Loucy (cell line): ENCODE results near the gene NCOR1.

Experiments
- H2AFZ ChIP-seq: fragments of 200-600 bp; sonication (generic); 2 replicates; pipeline ENCODE4 v1.6.0; 2016; ENCODE audit warnings: antibody characterized with exemption, mild to moderate bottlenecking, low read length, moderate library complexity
- H3F3A ChIP-seq: fragments of 200-600 bp; 2 replicates; pipeline ENCODE4 v1.6.0; 2016; ENCODE audit warnings: antibody characterized with exemption, low read depth, mild to moderate bottlenecking
- H3K27me3 ChIP-seq: fragments of 200-600 bp; sonication (generic); 2 replicates; pipeline ENCODE4 v1.6.1; 2014; ENCODE audit warnings: low read length, mild to moderate bottlenecking; ENCODE audit not compliant: insufficient read depth, poor library complexity, severe bottlenecking
- H3K36me3 ChIP-seq: fragments of 200-600 bp; sonication (generic); 2 replicates; pipeline ENCODE4 v1.6.1; 2016; ENCODE audit warnings: low read length; ENCODE audit not compliant: insufficient read depth
- H3K4me1 ChIP-seq: fragments of 200-600 bp; sonication (generic); 2 replicates; pipeline ENCODE4 v1.5.1; 2014; ENCODE audit warnings: low read length, mild to moderate bottlenecking; ENCODE audit not compliant: insufficient read depth, poor library complexity, severe bottlenecking
- H3K4me2 ChIP-seq: fragments of 200-600 bp; sonication (generic); 2 replicates; pipeline ENCODE4 v1.6.0; 2014; ENCODE audit warnings: antibody characterized with exemption, low read length, low read depth, mild to moderate bottlenecking; ENCODE audit not compliant: poor library complexity, severe bottlenecking
- H3K4me3 ChIP-seq: fragments of 200-600 bp; sonication (generic); 2 replicates; pipeline ENCODE4 v1.5.1; 2014; ENCODE audit warnings: low read length, mild to moderate bottlenecking, mixed read lengths; ENCODE audit not compliant: poor library complexity, severe bottlenecking
- H3K79me2 ChIP-seq: fragments of 200-600 bp; sonication (generic); 2 replicates; pipeline ENCODE4 v1.6.1; 2014; ENCODE audit warnings: low read length; ENCODE audit not compliant: insufficient read depth
- H3K9ac ChIP-seq: fragments of 200-600 bp; sonication (generic); 2 replicates; pipeline ENCODE4 v1.6.0; 2014; ENCODE audit warnings: mild to moderate bottlenecking, low read depth, low read length, moderate library complexity; ENCODE audit not compliant: poor library complexity, severe bottlenecking
- H3K9me2 ChIP-seq: fragments of 200-600 bp; sonication (generic); replicated peaks from 2 replicates; pipeline ENCODE4 v1.6.1; 2016; ENCODE audit warnings: low read depth, low read length, mixed read lengths
- H3K9me3 ChIP-seq: fragments of 200-600 bp; sonication (generic); 2 replicates; pipeline ENCODE4 v1.6.1; 2014; ENCODE audit warnings: mild to moderate bottlenecking, antibody characterized with exemption, low read length, low read depth; ENCODE audit not compliant: insufficient read depth
- H4K20me1 ChIP-seq: fragments of 200-600 bp; sonication (generic); 2 replicates; pipeline ENCODE4 v1.6.0; 2014; ENCODE audit warnings: antibody characterized with exemption, low read length, mild to moderate bottlenecking; ENCODE audit not compliant: insufficient read depth, poor library complexity, severe bottlenecking
- EZH2phosphoT487 ChIP-seq: fragments of 200-600 bp; IDR thresholded peaks from 2 replicates; pipeline ENCODE4 v1.6.1; 2018; ENCODE audit warnings: antibody characterized with exemption, mild to moderate bottlenecking, moderate library complexity, borderline replicate concordance
- TF ChIP-seq, protein P1 (sequence below): fragments of 200-600 bp; sonication (generic); conservative IDR thresholded peaks from 2 replicates; pipeline ENCODE4 v1.5.1; 2014; ENCODE audit warnings: mild to moderate bottlenecking, antibody characterized with exemption, low read length

Gene NCOR1

DNA sequence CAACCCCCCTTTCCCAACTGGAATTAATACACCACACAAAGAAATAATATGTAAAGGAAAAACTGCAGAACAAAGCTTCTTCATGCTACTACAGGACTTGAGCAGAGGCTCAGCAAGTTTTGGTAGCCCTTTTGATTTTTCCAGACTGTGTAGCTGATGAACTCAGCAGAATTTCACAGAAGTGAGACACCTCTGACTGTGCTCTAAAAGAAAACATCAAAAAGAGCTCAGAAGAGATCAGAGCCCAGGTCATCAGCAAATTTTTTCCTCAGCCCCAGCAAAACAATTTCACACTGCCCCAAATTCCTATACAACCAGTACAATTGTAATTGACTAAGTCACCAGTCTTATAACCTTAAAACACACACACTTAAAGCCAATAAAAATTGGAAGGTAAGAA, 177.7 kb downstream of the NCOR1 start:
- Histone ChIP-seq H3K4me2 (no peak overlapping the region), H3K9me2 (no peaks in the 10 kb centered on the region), H2AFZ (no peak overlapping the region), H3K9me3 (no peaks in the 10 kb centered on the region), H3K36me3 (peaks cover 87% of the 10 kb centered on the region), H3F3A (no peaks in the 10 kb centered on the region; the same call in 1 of the 2 replicates), H3K27me3 (no peaks in the 10 kb centered on the region), H3K79me2 (no peaks in the 10 kb centered on the region), H4K20me1 (no peaks in the 10 kb centered on the region), H3K9ac (no peak overlapping the region), H3K4me3 (no peak overlapping the region), H3K4me1 (no peaks in the 10 kb centered on the region)
- TF ChIP-seq, protein P1, sequence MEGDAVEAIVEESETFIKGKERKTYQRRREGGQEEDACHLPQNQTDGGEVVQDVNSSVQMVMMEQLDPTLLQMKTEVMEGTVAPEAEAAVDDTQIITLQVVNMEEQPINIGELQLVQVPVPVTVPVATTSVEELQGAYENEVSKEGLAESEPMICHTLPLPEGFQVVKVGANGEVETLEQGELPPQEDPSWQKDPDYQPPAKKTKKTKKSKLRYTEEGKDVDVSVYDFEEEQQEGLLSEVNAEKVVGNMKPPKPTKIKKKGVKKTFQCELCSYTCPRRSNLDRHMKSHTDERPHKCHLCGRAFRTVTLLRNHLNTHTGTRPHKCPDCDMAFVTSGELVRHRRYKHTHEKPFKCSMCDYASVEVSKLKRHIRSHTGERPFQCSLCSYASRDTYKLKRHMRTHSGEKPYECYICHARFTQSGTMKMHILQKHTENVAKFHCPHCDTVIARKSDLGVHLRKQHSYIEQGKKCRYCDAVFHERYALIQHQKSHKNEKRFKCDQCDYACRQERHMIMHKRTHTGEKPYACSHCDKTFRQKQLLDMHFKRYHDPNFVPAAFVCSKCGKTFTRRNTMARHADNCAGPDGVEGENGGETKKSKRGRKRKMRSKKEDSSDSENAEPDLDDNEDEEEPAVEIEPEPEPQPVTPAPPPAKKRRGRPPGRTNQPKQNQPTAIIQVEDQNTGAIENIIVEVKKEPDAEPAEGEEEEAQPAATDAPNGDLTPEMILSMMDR = no peak
- no peak for TF ChIP-seq EZH2phosphoT487

DNA sequence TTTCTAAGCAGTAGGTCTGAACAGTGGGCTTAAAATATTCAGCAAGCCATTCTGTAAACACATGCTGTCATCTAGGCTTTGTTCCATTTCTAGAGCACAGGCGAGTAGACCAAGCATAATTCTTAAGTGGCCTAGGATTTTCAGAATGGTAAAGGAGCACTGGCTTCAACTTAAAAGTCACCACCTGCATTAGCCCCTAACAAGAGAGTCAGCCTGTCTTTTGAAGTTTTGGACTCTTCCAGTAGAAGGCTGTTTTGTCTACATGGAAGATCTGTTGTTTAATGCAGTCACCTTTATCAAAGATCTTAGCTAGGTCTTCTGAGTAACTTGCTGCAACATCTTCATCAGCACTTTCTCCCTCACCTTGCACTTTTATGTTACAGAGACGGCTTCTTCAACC, 179.1 kb downstream of the NCOR1 start:
- Histone ChIP-seq H3K9me2 (no peaks in the 10 kb centered on the region), H3K27me3 (no peaks in the 10 kb centered on the region), H3K4me2 (no peak overlapping the region), H2AFZ (no peak overlapping the region), H3K9me3 (no peaks in the 10 kb centered on the region), H3F3A (no peaks in the 10 kb centered on the region; the same call in 1 of the 2 replicates), H3K4me1 (no peaks in the 10 kb centered on the region), H3K79me2 (no peaks in the 10 kb centered on the region), H4K20me1 (peaks cover 4% of the 10 kb centered on the region), H3K9ac (no peak overlapping the region), H3K36me3 (peaks cover 92% of the 10 kb centered on the region), H3K4me3 (no peak overlapping the region)
- TF ChIP-seq EZH2phosphoT487 = no peak
- TF ChIP-seq, protein P1 = no peak

DNA sequence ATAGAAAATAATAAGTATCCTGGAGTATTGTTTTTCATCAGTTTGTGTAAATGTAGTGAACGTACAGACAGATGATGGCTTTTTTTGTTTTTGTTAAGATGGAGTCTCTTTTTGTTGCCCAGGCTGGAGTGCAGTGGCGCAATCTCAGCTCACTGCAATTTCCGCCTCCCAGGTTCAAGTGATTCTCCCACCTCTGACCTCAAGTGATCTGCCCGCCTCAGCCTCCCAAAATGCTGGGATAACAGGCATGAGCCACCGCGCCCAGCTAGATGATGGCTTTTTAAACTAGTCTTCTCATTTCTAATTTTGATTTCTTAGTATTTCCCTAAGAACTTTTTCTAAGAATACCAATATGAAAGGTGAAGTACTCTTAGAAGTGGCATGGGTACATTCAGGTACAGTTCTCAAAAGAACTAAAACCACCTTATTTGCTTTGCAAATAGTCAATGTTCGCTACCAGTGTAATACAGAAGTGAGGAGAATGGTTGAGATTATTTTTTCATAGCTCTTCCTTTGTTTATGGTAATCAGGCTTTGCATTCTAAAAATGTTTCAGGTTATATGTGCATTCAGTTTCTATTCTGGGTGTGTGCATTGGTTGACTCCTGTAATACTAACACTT, 181.5 kb downstream of the NCOR1 start:
- H2AFZ ChIP-seq = no peak overlapping the region
- H4K20me1 ChIP-seq = peaks cover 7% of the 10 kb centered on the region
- peaks cover 99% of the 10 kb centered on the region for H3K36me3 ChIP-seq
- no peaks in the 10 kb centered on the region for H3K79me2 ChIP-seq
- TF ChIP-seq, protein P1 = no peak
- TF ChIP-seq EZH2phosphoT487 = no peak
- no peaks in the 10 kb centered on the region; the same call in 1 of the 2 replicates for H3F3A ChIP-seq
- H3K9me2 ChIP-seq = no peaks in the 10 kb centered on the region
- H3K4me3 ChIP-seq = no peak overlapping the region
- no peaks in the 10 kb centered on the region for H3K4me1 ChIP-seq
- H3K27me3 ChIP-seq = no peaks in the 10 kb centered on the region
- no peak overlapping the region for H3K9ac ChIP-seq
- no peaks in the 10 kb centered on the region for H3K9me3 ChIP-seq
- no peak overlapping the region for H3K4me2 ChIP-seq
